ENCODE measurements around the gene AQP9.
"Not testable (repeated sequence)": the region's sequence is repeated elsewhere in the genome, so short reads cannot be mapped to it uniquely, and the experiment has no call there.

AQP9 gene

DNA sequence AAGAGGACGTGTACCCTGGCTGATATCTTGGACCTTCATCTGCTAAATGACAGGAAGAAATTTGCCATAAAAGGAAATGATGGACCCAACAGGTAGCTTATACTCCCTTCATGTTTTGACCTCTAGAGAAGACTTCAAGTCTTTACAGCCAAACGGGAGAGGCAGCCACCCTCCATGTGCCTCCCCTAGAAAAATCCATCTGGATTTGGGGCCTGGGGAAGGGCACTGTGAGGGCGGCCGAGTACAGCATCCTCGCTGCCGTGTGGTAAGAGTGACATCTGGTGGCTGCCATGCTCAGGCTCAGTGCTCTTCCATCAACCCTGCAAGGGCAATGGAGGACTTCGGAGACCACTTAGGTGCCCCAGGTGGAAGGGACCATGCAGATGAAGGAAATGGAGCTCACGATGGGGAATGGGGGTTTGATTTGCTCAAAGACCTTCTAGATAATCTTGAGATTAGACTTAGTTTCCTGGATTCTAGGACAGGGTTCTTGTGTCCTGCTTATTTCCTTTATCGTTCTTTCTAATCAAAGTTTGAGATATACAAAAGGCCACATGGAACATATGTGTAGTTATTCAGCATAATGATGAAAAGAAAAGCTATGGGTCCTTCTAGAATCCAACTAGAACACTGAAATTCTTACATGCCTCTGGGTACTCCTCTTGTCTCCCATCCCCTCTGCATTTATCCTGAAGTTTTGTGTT is 44.4 kb downstream of the AQP9 start:
- DNase-seq (ENCODE audit: low spot score) = peak; percentile 23

DNA sequence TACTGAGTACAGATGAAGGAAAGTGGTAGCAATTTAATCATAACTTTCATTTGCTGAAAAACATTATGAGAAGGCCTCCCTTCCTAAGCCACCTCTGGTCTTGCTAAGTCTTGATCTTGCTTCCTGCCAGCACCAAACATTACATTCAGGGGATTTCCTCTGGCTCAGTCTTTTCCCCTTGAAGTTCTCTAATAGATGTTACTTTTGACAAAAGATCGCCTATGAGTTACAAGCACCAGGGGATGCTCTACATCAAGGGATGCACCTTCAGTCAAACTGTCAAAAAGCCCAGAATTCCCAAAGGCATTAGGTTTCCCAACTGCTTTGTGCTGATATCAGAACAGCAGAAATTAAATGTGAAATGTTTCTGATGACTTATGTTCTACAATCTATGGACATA is 47.3 kb downstream of the AQP9 start:
- DNase-seq (ENCODE audit: low spot score) = no peak

DNA sequence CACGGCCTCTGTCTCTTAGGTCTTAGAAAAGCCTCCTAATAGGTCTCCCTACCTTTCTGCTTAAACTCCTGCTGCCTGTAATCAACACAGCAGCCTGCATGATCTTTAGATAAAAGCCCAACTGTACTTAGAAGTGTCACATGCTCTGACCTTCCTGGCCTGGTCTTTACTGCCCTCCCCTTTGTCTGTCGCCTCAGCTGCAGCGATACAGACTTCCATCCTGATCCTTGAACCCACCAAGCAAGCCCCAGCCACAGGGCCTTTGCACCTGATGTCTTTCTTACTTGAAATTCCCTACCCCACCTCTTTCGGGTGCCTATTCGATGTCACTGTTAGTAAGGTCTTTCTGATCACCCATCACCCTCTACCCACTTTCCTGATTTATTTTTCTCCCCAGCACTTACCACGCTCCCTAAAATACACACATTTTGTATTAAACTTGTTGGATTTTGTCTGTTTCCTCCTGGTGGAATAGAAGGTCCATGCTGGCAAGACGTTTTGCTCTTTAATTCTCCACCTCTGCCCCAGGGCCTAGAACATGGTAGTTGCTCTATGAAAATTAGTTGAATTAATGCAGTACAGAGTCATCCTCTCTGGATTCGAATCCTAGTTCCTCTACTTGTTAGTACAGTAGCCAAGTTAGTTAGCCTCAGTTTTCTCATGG is 51.1 kb downstream of the AQP9 start:
- DNase-seq (ENCODE audit: low spot score) = no peak

DNA sequence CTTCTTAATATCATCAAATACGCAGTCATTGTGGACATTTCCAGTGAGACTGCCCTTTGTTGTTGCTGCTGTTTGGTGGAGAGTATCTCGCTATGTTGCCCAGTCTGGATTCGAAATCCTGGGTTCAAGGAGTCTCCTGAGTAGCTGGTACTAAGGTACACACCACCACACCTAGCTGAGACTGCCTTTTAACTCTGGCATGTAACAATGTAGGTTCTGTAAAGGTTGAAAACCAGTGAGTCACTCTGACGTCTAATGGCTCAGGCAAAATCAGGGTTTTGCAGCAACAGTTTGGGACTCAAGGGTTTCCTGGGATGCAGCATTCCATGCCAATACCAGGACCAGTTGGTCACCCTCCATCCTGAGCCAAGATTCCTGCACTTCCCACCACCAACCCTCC is 52.2 kb downstream of the AQP9 start:
- no peak for DNase-seq (ENCODE audit: low spot score)

DNA sequence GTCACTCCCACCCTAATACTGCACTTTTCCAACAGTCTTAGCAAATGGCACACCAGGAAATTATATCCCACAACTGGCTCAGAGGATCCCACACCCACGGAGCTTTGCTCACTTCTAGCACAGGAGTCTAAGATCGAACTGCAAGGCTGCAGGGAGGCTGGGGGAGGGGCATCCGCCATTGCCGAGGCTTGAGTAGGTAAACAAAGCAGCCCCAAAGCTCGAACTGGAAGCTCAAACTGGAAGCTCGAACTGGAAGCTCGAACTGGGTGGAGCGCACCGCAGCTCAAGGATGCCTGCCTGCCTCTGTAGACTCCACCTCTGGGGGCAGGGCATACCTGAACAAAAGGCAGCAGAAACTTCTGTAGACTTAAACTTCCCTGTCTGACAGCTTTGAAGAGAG is 55.5 kb downstream of the AQP9 start:
- DNase-seq (ENCODE audit: low spot score) = not testable (repeated sequence)

DNA sequence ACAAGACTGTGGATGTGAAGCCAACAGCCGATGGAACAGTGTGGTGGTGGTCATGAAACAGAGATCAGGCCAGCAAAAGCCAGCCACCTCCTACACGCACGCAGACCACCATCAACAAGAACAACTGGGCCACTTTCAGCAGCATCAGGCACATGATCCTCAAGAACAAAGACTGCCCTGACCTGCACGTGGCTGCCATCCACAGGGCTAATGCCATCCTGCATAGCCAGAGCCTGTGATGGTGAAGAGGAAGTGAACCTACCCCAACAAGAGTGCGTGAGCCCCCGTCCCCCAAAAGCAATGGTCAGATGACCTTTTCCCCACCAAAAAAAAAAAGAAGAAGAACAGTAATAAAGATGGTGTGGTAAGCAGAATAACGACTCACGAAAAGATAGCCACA is 62.6 kb downstream of the AQP9 start:
- DNase-seq (ENCODE audit: low spot score) = no peak

DNA sequence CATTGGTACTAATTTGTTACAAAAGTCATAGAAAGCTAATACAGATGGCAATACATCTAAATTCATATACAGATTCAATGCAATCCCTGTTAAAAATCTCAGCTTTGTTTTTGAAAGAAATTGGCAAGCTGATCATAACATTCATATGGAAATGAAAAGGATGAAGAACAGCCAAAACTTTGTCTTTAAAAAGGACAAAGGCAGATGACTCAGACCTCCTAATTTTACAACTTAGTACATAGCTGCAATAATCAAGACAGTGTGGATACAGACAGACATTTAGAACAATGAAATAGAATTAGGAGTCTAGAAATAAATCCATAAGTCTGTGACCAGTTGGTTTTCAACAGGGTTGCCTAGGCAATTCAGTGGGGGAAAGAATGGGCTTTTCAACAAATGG is 63.3 kb downstream of the AQP9 start:
- no peak for DNase-seq (ENCODE audit: low spot score)

DNA sequence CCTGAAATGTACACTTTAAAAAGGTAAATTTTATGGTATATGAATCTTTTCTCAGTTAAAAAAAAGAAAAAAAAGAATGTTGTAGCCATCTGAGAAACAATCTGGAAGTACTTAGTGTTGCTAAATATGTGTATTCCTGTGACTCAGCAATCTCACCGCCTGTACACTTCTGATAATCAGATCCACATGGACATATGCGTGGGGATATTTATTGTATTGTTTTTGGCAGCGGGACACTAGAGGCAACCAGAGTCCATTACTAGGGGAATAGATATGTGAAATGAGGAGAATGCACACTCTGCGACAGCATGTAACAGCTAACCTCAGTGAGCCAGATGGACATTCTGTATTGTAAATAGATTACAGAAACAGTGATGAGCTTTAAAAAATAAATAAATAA is 65.4 kb downstream of the AQP9 start:
- DNase-seq (ENCODE audit: low spot score) = no peak

DNA sequence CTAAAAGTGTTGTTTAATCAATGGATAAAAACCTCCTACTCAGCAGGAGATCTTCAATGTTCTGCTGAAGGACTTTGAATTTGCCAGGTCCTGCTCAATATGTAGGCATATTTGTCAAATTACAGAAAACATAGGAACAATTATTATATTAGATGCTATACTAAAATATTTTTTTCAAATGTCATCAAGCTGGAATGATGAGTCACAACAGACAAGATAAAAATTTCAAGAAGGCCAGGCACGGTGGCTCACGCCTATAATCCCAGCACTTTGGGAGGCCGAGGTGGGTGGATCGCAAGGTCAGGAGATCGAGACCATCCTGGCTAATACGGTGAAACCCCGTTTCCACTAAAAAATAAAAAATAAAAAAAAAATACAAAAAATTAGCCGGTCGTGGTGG is 68.0 kb downstream of the AQP9 start:
- no peak for DNase-seq (ENCODE audit: low spot score)

DNA sequence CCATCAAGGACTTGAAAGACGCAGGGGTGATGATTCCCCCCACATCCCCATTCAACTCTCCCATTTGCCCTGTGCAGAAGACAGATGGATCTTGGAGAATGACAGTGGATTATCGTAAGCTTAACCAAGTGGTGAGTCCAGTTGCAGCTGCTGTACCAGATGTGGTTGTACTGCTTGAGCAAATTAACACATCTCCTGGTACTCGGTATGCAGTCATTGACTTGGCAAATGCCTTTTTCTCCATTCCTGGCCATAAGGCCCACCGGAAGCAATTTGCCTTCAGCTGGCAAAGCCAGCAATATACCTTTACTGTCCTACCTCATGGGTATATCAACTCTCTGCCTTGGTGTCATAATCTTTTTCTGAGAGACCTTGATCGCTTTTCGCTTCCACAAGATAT is 70.0 kb downstream of the AQP9 start:
- DNase-seq (ENCODE audit: low spot score) = not testable (repeated sequence)

DNA sequence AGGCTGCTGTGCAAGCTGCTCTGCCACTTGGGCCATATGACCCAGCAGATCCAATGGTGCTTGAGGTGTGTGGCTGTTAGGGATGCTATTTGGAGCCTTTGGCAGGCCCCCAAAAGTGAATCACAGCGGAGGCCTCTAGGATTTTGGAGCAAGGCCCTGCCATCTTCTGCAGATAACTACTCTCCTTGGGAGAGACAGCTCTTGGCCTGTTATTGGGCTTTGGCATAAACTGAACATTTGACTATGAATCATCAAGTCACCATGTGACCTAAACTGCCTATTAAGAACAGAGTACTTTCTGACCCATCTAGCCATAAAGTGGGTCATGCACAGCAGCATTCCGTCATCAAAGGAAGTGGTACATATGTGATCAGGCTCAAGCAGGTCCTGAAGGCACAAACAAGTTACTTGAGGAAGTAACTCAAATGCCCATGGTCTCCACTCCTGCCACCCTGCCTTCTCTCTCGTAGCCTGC is 70.9 kb downstream of the AQP9 start:
- peak; percentile 19 for DNase-seq (ENCODE audit: low spot score)

DNA sequence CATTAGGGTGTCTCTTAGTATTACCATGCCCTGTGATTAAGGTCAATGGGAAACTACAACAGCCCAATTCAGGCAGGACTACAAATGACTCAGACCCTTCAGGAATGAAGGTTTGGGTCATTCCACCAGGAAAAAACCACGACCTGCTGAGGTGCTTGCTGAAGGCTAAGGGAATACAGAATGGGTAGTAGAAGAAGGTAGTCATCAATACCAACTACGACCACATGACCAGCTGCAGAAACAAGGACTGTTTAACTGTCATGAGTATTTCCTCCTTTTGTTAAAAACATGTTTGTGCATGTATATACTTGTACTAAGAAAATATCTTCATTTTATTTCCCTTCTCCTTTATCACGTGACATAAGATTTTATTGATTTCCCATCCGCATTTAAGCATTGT is 71.8 kb downstream of the AQP9 start:
- not testable (repeated sequence) for DNase-seq (ENCODE audit: low spot score)

DNA sequence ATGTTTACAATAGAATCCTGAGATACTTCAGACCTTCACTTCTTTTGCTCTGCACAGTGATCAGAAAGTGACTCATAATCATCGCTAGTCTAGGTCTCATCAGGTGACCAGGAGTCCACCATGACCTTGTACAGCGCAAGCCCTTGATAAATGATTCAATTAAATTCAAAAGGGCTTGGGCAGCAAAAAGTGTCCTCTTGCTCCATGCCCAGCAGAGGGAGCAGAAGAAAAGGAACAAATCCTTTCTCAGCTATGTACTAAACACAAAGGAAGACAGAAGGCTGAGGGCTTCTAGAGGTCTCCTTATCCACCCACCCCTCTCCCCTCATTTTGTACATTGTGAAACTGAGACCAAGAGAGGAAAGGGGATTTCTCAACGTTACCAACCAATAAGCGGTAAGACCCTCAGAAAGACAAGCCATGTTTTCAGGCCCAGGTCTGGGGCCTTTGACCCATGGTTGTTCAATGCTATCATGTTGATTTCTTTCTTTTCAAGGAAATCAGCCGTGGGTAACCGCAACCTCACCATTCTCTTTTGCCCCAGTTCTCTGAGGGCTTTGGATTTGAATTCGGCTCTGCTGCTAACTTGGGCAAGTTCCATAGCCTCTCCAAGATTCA is 74.8 kb downstream of the AQP9 start:
- DNase-seq (ENCODE audit: low spot score) = no peak

DNA sequence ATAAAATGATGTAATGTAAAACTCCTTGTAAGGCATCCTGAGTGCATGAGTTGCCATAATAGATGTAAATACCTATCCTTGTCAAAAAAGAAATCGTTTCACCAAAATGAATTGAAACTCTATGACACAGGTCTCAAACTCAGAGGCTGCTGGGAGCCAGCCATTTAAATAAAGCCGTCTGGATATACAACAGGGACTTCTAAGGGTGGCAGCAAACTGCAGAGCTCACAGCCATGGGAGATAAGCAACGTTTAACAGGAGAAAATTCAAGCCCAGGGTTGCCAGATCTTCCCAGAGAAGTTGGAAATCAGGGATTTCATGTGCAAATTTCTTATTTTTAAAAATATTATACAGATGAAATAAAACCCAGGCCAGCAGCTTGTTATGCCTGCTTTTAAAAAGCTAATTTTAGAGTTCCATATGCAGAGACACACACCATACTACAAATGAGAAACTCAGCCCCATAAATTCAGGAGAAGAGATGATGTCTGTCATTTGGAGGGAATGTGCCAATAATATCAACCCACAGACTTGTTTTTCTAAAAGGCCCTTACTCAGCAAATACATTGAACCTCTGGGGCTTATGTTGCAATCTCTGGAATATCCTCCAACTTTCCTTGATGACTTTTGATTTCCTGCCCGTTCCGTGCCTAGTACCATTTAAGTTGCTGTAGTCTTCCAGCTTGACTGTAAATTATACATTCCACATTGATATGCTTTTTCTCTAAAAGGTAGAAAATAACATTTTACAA is 75.6 kb downstream of the AQP9 start:
- no peak for DNase-seq (ENCODE audit: low spot score)

DNA sequence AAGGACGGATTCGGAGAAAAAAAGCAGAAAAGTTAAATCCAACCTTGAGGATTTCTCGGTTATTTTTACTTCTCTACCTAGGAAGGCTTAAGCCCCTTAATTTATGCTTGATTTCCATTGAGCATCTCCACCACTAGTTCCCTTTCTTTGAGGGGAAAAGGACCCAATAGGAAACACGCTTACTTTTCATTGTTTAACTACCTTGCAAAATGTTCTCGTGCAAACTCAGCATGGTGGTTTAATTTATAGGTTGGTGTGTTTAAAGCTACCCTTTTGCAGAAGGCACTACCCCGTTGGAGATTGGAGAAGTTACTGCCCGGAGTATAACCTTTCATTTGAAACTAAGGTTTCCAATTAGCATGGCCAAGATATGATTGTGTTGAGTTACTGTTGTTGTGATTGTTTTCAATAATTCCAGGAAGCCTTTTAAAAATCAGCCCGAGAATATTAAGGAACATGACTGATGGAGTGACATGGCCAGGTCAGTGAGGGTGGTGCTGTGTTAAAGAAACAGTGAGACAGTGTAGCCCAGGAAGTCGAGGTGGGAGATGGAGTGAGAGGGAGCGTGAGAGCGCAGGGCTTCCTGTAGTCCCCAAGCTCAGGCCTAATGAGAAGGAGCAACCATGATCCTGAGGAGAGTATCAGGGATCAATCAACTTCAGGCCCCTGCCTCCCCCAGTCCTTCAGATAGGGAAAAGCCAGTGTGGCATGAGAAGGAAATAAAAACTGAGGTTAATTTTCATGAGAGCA is 76.6 kb downstream of the AQP9 start:
- DNase-seq (ENCODE audit: low spot score) = no peak

DNA sequence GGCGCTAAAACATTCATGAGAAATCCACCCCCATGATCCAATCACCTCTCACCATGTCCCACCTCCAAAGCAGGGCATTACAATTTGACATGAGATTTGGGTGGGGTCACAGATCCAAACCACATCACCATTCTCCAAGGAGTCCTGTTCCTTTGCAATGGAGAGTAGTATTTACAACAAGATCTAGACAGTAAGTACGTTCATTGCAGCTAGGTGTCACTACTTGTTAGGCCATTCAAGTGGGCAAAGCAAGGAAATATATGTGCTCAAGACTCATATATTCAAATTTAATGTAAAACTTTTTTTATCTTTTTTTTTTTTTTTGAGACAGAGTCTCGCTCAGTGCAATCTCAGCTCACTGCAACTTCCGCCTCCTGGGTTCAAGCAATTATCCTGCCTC is 79.3 kb downstream of the AQP9 start:
- no peak for DNase-seq (ENCODE audit: low spot score)

DNA sequence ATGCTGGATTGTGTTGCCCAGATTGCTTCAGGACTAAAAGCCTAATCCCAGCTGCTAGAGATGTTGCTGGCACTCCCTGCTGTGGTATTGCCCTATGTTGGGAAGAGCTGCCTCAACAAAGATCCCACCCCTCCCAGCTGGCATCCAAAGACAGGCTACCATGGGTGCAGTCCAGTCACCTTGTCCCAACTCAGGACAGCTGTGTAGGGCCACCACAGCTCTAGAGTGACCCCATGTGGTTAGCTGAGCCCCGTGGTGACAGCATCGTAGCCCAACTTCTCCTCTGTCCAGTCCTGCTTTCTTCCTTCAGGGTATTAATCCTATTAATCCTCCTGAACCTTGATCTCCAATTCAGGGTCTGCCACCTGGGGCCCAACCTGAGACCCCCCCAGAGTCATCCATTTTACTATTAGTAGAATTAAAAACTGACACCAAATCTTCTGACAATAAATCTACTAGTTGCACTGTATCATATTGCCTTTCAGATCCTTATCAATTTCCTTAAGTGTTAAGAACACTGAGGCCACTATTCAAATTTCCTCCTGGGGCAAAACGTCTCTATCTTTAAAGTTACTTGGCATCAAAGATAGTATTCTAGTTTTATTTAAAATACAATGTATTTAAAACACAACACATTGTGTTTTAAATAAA is 83.5 kb downstream of the AQP9 start:
- no peak for DNase-seq (ENCODE audit: low spot score)

DNA sequence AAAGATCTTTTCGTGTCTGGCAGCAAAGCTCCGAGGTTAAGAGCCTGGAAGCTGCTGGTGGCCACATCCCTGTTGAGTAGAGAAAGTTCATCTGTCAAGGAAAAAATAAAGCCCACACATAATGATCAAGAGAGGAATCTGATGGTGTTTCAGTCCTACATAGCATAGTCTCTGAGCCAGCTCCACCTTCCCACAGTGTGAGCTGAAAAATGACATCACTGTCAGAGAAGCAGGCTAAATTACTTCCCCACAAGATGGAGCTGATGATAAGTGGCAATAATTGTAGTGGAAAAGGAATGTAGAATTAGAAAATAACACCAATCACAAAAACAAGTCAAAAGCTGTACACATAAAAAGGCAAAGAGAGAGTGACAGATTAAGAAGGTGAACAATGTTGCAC is 84.5 kb downstream of the AQP9 start:
- DNase-seq (ENCODE audit: low spot score) = no peak

DNA sequence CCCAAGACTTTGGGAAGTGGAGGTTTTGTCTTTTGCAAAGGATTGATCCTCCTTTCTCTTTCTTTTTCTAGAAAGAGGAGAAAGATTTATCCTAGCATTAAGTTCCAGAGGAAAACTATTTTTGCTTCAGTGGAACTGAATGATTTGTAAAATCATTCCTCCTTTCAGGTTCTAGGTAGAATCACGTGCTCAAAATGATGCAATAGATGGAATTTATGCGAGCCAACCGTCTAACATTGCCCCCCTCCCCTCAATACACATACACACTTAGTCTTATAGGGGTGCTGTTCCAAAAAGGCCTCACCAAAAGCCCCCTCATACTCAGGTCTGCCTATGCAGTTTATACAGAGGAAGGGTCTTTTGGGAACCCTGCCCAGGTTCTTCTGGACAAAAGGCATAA is 85.3 kb downstream of the AQP9 start:
- DNase-seq (ENCODE audit: low spot score) = no peak

DNA sequence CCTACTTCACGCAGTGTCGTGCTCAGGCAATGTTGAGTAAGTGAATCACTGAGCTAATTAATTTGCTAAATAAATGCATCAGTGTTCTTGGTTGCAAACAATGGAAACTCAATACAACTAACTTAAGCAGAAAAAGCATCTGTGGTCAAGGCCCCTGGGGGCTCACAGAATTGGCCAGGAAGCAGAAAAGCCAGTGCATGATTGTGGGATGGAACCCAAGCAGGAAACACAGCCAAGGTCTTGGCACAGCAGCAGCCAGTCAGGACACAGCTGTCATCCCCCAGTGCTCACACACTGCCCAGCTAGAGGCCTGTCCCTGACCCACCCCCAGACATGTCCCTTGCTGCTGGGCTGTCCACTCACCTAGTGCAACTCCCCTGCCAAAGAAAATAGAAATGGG is 85.9 kb downstream of the AQP9 start:
- DNase-seq (ENCODE audit: low spot score) = no peak

DNA sequence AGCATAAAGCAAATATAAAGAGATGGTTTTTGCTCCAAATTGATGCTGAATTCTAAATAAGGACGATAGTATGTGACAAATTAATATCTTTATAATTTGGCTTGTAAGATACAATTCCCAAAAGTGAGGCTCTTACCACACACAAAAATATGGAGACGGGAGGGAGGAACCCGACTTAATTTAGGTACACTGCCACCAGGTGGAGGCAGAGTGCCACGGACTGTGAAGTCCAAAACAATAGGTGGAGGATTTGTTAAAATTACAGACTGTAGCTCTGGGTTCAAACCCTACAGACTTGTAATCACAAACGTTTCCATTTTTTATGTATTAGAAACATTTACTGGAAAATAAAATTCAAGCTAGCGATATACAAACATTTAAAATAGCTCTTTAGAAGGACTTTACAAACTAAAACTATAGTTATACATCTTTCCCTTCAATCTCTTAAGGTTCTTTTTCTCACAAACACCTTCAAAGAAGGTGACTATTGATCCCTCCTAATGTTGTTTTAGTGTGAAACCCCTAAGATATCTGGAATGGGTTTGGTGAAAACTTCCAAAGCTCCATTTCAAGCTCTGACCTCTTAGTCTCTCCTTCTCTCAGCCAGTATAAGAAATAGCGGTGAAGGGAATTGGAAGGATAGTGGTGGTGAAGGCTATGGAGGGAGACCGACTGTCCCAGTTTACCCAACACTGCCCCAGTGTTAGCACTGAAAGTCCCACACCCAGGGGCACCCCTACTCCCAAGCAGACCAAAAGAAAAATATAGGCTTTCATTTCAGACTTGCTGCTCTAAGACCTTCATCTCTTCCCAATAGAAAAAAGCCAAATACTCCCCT is 89.7 kb downstream of the AQP9 start:
- DNase-seq (ENCODE audit: low spot score) = peak; percentile 66

Data from activated CD4-positive, alpha-beta T cell treated with anti-CD3 and anti-CD28 coated beads, Interleukin-2, Interleukin-4, amounts not matched to agents 100 ng/mL and 50 ng/mL, durations not matched to agents 16 hours and 8 hours (primary cell).